Effector memory CD4-positive, alpha-beta T cell (primary cell): Measurements from ENCODE around the gene AFDN.

ENCODE experiments used
- DNase-seq, 3 donors: peaks; one replicate each; pipeline ENCODE4 v3.0.0-alpha.2; 2020
- H3K27ac ChIP-seq: 2 replicates; pipeline ENCODE4 v1.7.0; 2013; ENCODE audit warnings: mild to moderate bottlenecking, low read length, moderate library complexity; ENCODE audit not compliant: insufficient read depth, poor library complexity, severe bottlenecking
- H3K27me3 ChIP-seq: replicated peaks from 2 replicates; pipeline ENCODE4 v1.7.0; 2013; ENCODE audit warnings: mild to moderate bottlenecking, low read length; ENCODE audit not compliant: insufficient read depth, control insufficient read depth, poor library complexity, severe bottlenecking
- H3K36me3 ChIP-seq: 2 replicates; pipeline ENCODE4 v1.7.0; 2013; ENCODE audit warnings: mild to moderate bottlenecking, low read length, moderate library complexity; ENCODE audit not compliant: control insufficient read depth, insufficient read depth
- H3K4me1 ChIP-seq: 2 replicates; pipeline ENCODE4 v1.7.0; 2013; ENCODE audit warnings: low read length, mild to moderate bottlenecking; ENCODE audit not compliant: control insufficient read depth, insufficient read depth, poor library complexity, severe bottlenecking
- H3K4me3 ChIP-seq: 2 replicates; pipeline ENCODE4 v1.7.0; 2013; ENCODE audit warnings: low read length, low read depth, mild to moderate bottlenecking; ENCODE audit not compliant: insufficient read depth, poor library complexity, severe bottlenecking
- H3K9me3 ChIP-seq: 2 replicates; pipeline ENCODE4 v1.7.0; 2013; ENCODE audit warnings: mild to moderate bottlenecking, low read length, moderate library complexity; ENCODE audit not compliant: control insufficient read depth

The AFDN gene

DNA sequence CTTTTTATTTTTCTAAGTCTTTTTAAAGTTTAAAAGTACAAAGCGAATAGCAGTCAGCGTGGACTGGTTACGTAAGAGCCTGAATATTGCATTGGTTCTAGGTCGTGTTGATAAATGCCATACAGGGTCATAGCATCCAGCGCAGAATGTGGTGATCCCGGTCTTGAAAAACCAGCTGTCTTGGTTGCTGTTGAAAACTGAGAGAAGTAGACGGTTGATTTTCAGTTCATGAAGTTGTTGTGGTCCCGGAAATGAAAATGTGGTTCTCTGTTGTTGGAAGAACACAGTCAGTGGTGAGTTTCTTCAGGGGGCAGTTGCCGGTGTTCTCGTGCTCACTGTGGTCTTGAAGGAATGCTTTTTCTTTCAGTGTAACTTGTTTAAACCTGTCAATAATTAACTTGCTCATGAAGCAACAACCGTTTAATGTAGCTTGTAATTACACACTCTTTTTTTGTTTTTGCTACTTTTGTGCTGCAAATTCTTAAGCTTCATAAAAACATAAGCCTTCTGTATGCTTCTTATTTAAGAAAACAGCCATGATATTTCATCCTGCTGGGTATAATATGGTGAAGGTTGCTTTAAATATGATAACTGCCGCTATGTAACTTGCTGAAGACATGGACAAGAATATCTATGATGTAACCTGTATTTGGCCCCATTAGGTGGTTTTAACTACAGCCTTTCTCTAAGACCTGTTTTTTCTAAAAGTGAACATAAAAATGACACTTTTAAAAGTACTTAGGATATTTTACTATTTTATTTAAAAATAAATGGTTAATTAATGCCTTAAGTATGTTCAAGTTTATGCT, 106.0 kb downstream of the AFDN start:
- H3K4me3 ChIP-seq: no peak overlapping the region
- no peaks in the 10 kb centered on the region for H3K4me1 ChIP-seq
- no peak for DNase-seq
- no peaks in the 10 kb centered on the region for H3K9me3 ChIP-seq
- H3K27ac ChIP-seq: no peak overlapping the region
- no peaks in the 10 kb centered on the region for H3K27me3 ChIP-seq
- H3K36me3 ChIP-seq: no peaks in the 10 kb centered on the region

GRCh38 chr6:167933290-167933689, 106.6 kb downstream of the AFDN start:
- H3K4me1 ChIP-seq: no peaks in the 10 kb centered on the region
- H3K4me3 ChIP-seq: no peak overlapping the region
- no peak overlapping the region for H3K27ac ChIP-seq
- H3K9me3 ChIP-seq: no peaks in the 10 kb centered on the region
- H3K27me3 ChIP-seq: no peaks in the 10 kb centered on the region
- H3K36me3 ChIP-seq: no peaks in the 10 kb centered on the region
- DNase-seq: no peak

DNA sequence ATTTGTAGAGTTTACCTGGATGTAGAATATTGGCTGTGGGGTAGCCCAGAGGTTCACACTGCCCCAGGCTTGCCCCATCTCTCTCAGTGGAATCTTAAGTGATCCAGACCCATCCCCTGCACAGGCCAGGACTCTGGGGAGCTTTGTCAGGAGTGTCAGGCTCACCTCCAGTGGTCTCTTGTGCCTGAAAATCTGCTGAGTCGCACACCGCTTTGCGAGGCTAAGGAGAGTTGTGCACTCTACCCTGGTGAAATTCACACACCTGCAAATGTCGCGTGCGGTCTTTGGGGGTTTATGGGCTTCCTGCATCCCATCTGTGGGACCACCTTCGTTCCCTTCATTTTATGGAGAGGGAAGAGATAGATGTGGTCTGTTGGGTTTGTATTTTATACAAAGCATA, 107.1 kb downstream of the AFDN start:
- no peaks in the 10 kb centered on the region for H3K4me1 ChIP-seq
- H3K27me3 ChIP-seq: no peaks in the 10 kb centered on the region
- no peaks in the 10 kb centered on the region for H3K9me3 ChIP-seq
- no peak overlapping the region for H3K27ac ChIP-seq
- no peak overlapping the region for H3K4me3 ChIP-seq
- no peak for DNase-seq
- H3K36me3 ChIP-seq: no peaks in the 10 kb centered on the region

DNA sequence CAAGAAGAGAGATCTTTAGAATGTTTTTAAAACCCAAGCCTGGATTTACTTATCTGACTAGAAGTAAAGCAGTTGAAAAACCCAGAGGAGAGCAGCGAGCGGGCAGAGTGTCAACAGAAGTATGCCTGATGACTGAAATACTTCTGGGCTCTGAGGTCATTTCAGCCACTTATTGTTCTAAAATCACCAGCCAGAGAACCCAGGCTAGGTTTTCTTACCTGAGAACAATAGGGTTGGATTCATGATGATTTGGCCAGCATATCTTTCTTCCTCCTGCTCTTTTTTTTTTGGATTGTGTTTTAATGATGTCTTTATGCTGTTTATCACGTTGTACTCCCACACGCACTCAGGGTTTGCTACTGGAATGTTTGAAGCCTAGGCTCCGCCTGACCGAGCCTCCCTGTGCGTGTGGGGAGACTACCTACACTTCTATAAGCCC, 107.7 kb downstream of the AFDN start:
- Histone ChIP-seq H3K9me3 (no peaks in the 10 kb centered on the region), H3K4me1 (no peaks in the 10 kb centered on the region), H3K36me3 (no peaks in the 10 kb centered on the region), H3K27ac (no peak overlapping the region), H3K27me3 (no peaks in the 10 kb centered on the region), H3K4me3 (no peak overlapping the region)
- DNase-seq: no peak

GRCh38 chr6:167936051-167936450, 109.3 kb downstream of the AFDN start:
- no peak overlapping the region for H3K4me3 ChIP-seq
- no peaks in the 10 kb centered on the region for H3K36me3 ChIP-seq
- H3K9me3 ChIP-seq: no peaks in the 10 kb centered on the region
- no peaks in the 10 kb centered on the region for H3K4me1 ChIP-seq
- H3K27me3 ChIP-seq: no peaks in the 10 kb centered on the region
- no peak overlapping the region for H3K27ac ChIP-seq
- DNase-seq: no peak

- no peaks in the 10 kb centered on the region for H3K27me3 ChIP-seq
- H3K4me3 ChIP-seq: no peak overlapping the region
- DNase-seq: no peak
- no peak overlapping the region for H3K27ac ChIP-seq
- H3K4me1 ChIP-seq: no peaks in the 10 kb centered on the region
- H3K9me3 ChIP-seq: no peaks in the 10 kb centered on the region
- H3K36me3 ChIP-seq: no peaks in the 10 kb centered on the region
These were observed 110.6 kb downstream of the AFDN start for GRCh38 chr6:167937301-167937700.

DNA sequence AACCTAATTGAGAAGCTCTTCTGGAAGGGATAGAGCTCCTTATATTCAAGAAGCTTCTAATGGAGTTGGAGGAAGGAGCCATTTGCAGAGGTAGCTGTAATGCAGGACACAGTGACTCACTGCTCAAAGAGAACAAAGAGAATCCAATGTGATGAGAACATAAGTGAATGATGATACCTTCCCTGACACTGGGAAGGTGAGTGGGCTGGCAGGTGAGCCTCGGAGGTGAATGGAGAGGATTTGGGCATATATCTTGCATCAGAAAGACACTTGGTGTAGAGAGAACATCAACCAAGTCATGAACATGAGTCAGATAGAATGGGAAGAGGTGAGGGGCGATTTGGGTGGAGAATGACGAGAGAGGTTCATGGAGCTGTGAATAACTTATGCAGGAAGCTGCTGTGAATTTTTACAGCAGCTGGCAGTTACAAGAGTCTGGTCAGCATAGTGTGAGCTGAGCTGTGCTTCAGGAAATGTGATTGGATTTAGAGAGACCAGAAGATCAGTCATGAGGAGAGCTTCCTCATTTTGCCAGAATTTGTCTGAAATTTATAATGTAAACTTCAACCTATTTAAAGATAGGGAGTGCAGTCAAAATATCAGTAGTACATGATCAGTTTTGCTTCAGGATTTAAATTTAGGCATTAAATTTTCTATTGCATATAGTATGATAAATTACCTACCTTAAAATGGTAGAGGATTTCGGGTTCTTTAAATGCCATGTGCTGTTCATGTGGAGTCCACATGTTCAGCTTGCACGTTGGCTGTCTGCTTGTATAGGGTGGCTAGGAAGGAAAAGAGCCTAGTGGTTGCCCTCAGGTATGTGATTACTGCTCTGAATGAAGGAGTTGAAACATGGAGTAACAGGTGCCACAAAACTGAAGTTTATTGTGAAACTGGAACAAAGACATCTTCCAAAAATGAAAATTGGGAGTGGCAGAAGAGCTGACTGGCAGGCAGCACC, 111.5 kb downstream of the AFDN start:
- no peak for DNase-seq

GRCh38 chr6:167941822-167942221, 115.1 kb downstream of the AFDN start:
- H3K27ac ChIP-seq: no peak overlapping the region
- H3K4me3 ChIP-seq: no peak overlapping the region
- H3K27me3 ChIP-seq: no peaks in the 10 kb centered on the region
- no peak for DNase-seq
- no peaks in the 10 kb centered on the region for H3K4me1 ChIP-seq
- H3K9me3 ChIP-seq: no peaks in the 10 kb centered on the region
- H3K36me3 ChIP-seq: peaks cover 4% of the 10 kb centered on the region

More for the DNA sequence above, 111.5 kb downstream of the AFDN start:
- H3K4me1 ChIP-seq: no peaks in the 10 kb centered on the region
- H3K27ac ChIP-seq: no peak overlapping the region
- no peak overlapping the region for H3K4me3 ChIP-seq
- no peaks in the 10 kb centered on the region for H3K9me3 ChIP-seq
- H3K27me3 ChIP-seq: no peaks in the 10 kb centered on the region
- H3K36me3 ChIP-seq: no peaks in the 10 kb centered on the region

- H3K27me3 ChIP-seq: no peaks in the 10 kb centered on the region
- no peaks in the 10 kb centered on the region for H3K4me1 ChIP-seq
- DNase-seq: no peak
- no peak overlapping the region for H3K27ac ChIP-seq
- H3K4me3 ChIP-seq: no peak overlapping the region
- H3K36me3 ChIP-seq: peaks cover 8% of the 10 kb centered on the region
- H3K9me3 ChIP-seq: no peaks in the 10 kb centered on the region
These were observed 117.4 kb downstream of the AFDN start for GRCh38 chr6:167944130-167944529.

DNA sequence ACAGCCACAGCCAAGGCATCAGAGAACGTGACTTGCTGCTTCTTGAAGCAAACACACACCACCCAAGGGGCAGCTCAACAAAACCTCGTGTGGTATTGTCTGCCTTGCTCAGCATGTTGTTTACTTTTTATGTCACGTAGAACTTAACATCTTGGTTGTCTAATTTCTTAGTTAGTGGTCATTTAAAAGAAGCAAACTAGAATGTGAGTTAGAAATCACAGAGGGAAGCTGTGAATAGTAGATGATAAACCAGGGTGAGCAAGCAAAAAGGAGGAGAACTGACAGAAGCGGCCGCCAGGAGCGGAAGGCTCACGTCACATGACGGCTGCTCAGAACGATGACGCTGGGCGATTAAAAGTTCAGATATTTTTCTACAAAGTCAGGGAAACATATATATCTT, 119.3 kb downstream of the AFDN start:
- H3K9me3 ChIP-seq: no peaks in the 10 kb centered on the region
- no peak overlapping the region for H3K4me3 ChIP-seq
- H3K27ac ChIP-seq: no peak overlapping the region
- H3K36me3 ChIP-seq: peaks cover 8% of the 10 kb centered on the region
- H3K27me3 ChIP-seq: no peaks in the 10 kb centered on the region
- no peaks in the 10 kb centered on the region for H3K4me1 ChIP-seq
- no peak for DNase-seq
